AG10803 (cell line): Measurements from ENCODE around the gene FKBP7.
"Not testable (repeated sequence)": the region's sequence is repeated elsewhere in the genome, so short reads cannot be mapped to it uniquely, and the experiment has no call there.

ENCODE experiments used
- DNase-seq: peaks from one replicate; pipeline ENCODE4 v3.0.0; 2010; ENCODE audit warnings: low read depth
- H3K4me3 ChIP-seq: 2 replicates; pipeline ENCODE4 v1.5.1; 2011; ENCODE audit warnings: mild to moderate bottlenecking, low read length, control low read depth
- TF ChIP-seq, protein P1 (sequence below): conservative IDR thresholded peaks from 2 replicates; pipeline ENCODE4 v1.5.1; 2011; ENCODE audit warnings: mild to moderate bottlenecking, low read length, control low read depth, inconsistent platforms

FKBP7 gene

DNA sequence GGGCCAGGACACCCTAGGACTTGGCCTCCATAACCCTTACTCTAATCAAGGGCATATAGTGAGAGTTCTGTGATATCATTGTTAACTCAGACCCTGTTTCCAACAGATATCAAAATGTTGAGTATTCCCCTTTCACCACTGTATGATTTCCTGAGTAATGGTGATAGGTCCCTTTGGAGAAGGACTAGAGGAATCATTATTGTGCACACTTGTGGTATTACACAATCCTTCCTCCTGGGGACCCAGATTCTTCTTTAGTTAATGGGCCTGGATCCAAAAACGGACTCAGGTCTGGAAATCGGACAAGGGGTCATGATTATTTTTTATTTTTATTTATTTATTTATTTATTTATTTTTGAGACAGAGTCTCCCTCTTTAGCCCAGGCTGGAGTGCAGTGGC lies 50.9 kb downstream of the FKBP7 start:
- TF ChIP-seq, protein P1, sequence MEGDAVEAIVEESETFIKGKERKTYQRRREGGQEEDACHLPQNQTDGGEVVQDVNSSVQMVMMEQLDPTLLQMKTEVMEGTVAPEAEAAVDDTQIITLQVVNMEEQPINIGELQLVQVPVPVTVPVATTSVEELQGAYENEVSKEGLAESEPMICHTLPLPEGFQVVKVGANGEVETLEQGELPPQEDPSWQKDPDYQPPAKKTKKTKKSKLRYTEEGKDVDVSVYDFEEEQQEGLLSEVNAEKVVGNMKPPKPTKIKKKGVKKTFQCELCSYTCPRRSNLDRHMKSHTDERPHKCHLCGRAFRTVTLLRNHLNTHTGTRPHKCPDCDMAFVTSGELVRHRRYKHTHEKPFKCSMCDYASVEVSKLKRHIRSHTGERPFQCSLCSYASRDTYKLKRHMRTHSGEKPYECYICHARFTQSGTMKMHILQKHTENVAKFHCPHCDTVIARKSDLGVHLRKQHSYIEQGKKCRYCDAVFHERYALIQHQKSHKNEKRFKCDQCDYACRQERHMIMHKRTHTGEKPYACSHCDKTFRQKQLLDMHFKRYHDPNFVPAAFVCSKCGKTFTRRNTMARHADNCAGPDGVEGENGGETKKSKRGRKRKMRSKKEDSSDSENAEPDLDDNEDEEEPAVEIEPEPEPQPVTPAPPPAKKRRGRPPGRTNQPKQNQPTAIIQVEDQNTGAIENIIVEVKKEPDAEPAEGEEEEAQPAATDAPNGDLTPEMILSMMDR = no peak
- no peak overlapping the region for H3K4me3 ChIP-seq
- DNase-seq = no peak

DNA sequence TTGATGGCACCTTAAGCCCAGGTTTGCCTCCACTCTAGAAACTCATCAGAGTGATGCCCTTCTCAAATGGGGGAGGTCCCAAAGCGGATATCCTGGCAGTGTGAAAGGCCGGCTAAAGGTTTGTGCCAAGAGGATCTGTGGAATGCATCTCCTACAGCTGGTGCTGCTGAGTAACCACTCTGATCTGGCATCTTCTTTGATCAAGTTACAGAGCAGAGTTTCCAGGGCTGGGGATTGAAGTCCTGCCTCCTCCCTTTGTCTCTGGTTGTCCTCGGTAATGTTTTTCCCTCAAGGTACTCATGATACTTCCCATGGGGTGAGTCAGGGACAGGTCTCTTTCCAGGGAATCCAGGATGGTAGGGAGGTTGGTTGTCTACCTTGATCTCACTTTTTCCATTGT lies 52.0 kb downstream of the FKBP7 start:
- peak; percentile 28 for DNase-seq
- no peak overlapping the region for H3K4me3 ChIP-seq
- TF ChIP-seq, protein P1 = no peak

DNA sequence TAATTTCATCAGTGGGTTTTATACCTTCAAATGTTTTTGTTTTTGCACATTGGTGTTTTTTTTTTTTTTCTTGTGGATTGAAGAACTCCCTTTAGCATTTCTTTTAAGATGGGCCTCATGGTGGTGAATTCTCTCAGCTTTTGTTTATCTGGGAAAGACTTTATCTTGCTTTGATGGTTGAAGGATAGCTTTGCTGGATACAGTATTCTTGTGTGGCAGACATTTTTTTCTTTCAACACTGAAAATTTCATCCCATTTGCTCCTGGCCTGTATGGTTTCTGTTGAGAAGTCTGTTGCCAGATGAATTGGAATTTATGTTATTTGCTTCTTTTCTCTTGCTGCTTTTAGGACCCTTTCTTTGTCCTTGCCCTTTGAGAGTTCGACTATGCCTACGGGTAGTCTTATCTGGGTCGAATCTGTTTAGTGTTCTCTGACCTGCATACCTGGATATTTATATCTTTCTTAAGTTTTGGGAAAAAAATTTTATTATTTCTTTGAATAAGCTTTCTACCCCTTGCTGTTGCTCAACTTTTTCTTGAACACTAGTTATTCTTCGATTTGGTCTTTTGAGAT lies 53.1 kb downstream of the FKBP7 start:
- TF ChIP-seq, protein P1 = no peak
- no peak overlapping the region for H3K4me3 ChIP-seq
- DNase-seq = no peak

DNA sequence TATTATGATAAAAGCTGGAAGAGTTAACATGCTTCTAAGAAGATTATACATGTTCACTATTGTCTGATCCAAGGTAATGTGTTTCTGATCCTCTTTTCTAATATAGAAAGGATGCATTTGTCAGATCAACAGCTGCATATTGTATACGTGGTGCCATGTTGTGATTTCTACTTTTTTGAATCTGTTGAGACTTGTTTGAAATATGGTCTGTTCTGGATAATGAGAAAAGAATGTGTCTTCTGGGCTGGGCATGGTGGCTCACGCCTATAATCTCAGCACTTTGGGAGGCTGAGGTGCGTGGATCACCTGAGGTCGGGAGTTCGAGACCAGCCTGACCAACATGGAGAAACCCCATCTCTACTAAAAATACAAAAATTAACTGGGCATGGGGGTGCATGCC lies 54.7 kb downstream of the FKBP7 start:
- DNase-seq, H3K4me3 ChIP-seq: not testable (repeated sequence)

DNA sequence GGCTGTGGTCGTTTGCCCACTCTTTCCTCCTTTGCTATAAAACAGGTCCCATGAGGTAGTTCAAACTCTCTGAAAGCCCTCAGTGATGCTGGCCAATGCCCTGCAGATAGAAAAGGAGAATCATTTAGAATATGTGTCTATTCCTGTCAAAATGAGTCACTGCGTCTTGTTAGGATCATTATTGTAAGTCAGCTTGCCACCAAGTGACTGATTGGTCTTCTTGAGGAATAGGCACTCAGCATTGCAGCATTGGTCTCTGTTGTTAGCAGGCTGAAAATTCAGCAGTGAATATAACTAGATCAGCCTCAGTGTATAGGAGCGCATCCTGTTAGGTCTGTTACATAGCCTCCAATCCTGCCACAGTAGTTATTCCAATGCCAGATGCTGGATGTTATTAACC lies 56.3 kb downstream of the FKBP7 start:
- no peak for DNase-seq
- TF ChIP-seq, protein P1 = no peak
- H3K4me3 ChIP-seq = no peak overlapping the region

DNA sequence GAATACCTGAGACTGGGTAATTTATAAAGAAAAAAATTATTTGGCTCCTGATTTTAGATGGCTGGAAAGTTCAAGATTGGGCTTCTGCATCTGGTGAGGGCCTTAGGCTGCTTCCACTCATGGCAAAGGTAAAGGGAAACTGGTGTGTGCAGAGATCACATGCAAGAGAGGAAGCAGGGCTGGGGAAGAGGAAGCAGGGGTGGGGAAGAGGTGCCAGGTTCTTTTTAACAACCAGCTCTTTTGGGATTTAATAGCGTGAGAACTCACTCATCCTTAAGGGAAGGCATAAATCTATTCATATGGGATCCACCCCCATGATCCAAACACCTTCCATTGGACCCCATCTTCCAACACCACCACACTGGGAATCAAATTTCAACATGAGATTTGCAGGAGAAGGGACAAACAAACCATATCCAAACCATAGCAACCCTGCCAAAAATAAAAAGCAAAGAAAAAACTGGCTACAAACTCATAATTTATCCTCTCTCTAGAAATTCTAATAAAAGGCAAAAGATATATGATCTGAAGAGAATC lies 57.9 kb downstream of the FKBP7 start:
- TF ChIP-seq, protein P1 = no peak
- no peak for DNase-seq
- no peak overlapping the region for H3K4me3 ChIP-seq

DNA sequence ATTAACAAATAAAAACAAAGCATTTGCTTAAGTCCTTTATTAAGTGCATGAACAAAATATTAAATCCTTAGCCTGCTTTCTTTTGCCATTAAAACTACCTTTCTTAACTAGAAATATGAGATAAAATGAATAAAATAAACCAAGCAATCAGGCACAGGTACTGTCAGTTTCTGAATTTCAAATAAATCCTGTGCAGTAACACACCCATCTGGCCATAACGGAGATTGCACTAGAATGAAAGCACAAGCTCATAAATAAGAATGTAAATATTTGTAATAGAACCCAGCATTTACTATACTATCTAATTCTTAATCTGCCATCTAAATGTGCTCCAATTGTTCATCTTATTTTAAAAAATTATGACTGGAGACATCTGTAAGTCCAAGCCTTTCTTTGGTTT lies 59.3 kb downstream of the FKBP7 start:
- TF ChIP-seq, protein P1 = peak; percentile 34
- H3K4me3 ChIP-seq = no peak overlapping the region
- no peak for DNase-seq
